K562 (cell line): ENCODE measurements around the gene ZNF865. TPM values are rescaled to one million over a fixed set of nuclear protein-coding genes. Genes with fewer than 3 reads are reported as not detected.

Source experiments
- ATAC-seq: fragments of 200-7000 bp; cut with Tn5 transposase; 3 replicates; pipeline ENCODE4 v1.9.1; 2020; ENCODE audit warnings: moderate library complexity
- BruUV-seq: library from RNA; stranded (reverse); fragments of 400-500 nt; replicated peaks from 2 replicates; lab custom pipeline; 2021; lab: Mats Ljungman, UMichigan
- CTCF ChIA-PET: fragments of 300-600 bp; formaldehyde crosslinking; extraction: SDS; loops from one replicate; lab custom pipeline; 2021; ENCODE audit warnings: low intra/inter-chr PET ratio; lab: Yijun Ruan, JAX
- POLR2A ChIA-PET: fragments of 300-600, 350-650 bp; sonication (Branson Sonifier 250); formaldehyde crosslinking; extraction: SDS; loops from one replicate; lab custom pipeline; 2021; ENCODE audit warnings: antibody characterized with exemption, inconsistent platforms; lab: Yijun Ruan, JAX
- DNase-seq, 4 experiments: peaks; one replicate each; pipeline versions ENCODE4 v3.0.0 to v3.0.0-alpha.2; 2011 to 2018; ENCODE audit warnings: low spot score in 3 of 4, mixed read lengths in 3 of 4; ENCODE audit errors: extremely low read depth in 1 of 4
- FAIRE-seq: peaks from 2 replicates; lab custom pipeline; 2011; peaks lifted over from hg19 to GRCh38; lab: Jason Lieb, UNC
- H2AFZ ChIP-seq: 2 replicates; pipeline ENCODE4 v1.6.0; 2011; ENCODE audit warnings: low read depth, low read length, control low read depth, inconsistent platforms
- H3K27ac ChIP-seq: fragments of 200-600 bp; 3 replicates; pipeline ENCODE4 v1.8.0; 2011; ENCODE audit warnings: low read depth, mild to moderate bottlenecking, control low read depth, inconsistent platforms, low read length, moderate library complexity, mixed read lengths; ENCODE audit errors: extremely low read depth
- H3K27me3 ChIP-seq, 2 experiments: fragments of 300-600 bp in 1 of 2; 2 replicates in 1 of 2; 3 replicates in 1 of 2; pipeline versions ENCODE4 v1.6.0 to v1.8.0; 2011; ENCODE audit warnings: inconsistent platforms in 2 of 2, low read length in 2 of 2, mild to moderate bottlenecking in 1 of 2, mixed read lengths in 1 of 2, moderate library complexity in 1 of 2; ENCODE audit not compliant: control insufficient read depth in 2 of 2, insufficient read depth in 2 of 2
- H3K36me3 ChIP-seq: fragments of 300-600 bp; 3 replicates; pipeline ENCODE4 v1.8.0; 2011; ENCODE audit warnings: mild to moderate bottlenecking, low read length, inconsistent platforms; ENCODE audit not compliant: control insufficient read depth, insufficient read depth
- H3K4me1 ChIP-seq, 2 experiments: fragments of 200-600 bp in 1 of 2; replicated peaks in 1 of 2; 2 replicates in 1 of 2; 3 replicates in 1 of 2; pipeline versions ENCODE4 v1.5.1 to v1.8.0; 2011; ENCODE audit warnings: inconsistent platforms in 2 of 2, low read length in 2 of 2, mild to moderate bottlenecking in 1 of 2, mixed read lengths in 1 of 2, moderate library complexity in 1 of 2; ENCODE audit not compliant: control insufficient read depth in 2 of 2, insufficient read depth in 2 of 2
- H3K4me2 ChIP-seq: 2 replicates; pipeline ENCODE4 v1.6.1; 2011; ENCODE audit warnings: low read length, control low read depth, inconsistent platforms, mixed read lengths; ENCODE audit not compliant: insufficient read depth
- H3K4me3 ChIP-seq: fragments of 200-600 bp; sonication (generic), shearing (Covaris generic); 2 replicates; pipeline ENCODE4 v1.5.1; 2016; ENCODE audit warnings: control low read depth, inconsistent platforms
- H3K79me2 ChIP-seq: fragments of 200-600 bp; 3 replicates; pipeline ENCODE4 v1.8.0; 2011; ENCODE audit warnings: low read length, inconsistent platforms; ENCODE audit not compliant: control insufficient read depth, insufficient read depth
- H3K9ac ChIP-seq, 2 experiments: 2 replicates each; pipeline versions ENCODE4 v1.6.0 to v1.6.1; 2011; ENCODE audit warnings: low read depth in 2 of 2, low read length in 2 of 2, control low read depth in 1 of 2, inconsistent platforms in 1 of 2, mild to moderate bottlenecking in 1 of 2, mixed read lengths in 1 of 2; ENCODE audit not compliant: insufficient read depth in 1 of 2
- H3K9me1 ChIP-seq: one replicate; pipeline ENCODE4 v1.6.0; 2011; ENCODE audit warnings: inconsistent platforms, mild to moderate bottlenecking, low read length, moderate library complexity; ENCODE audit not compliant: control insufficient read depth, insufficient read depth
- H3K9me3 ChIP-seq: replicated peaks from 2 replicates; pipeline ENCODE4 v1.5.1; 2011; ENCODE audit warnings: low read depth, low read length, inconsistent platforms; ENCODE audit not compliant: control insufficient read depth, insufficient read depth
- H4K20me1 ChIP-seq: replicated peaks from 2 replicates; pipeline ENCODE4 v1.6.1; 2011; ENCODE audit warnings: low read length, inconsistent platforms, mixed read lengths; ENCODE audit not compliant: control insufficient read depth, insufficient read depth
- ATF3 ChIP-seq, 2 experiments: fragments of 450-650 bp in 1 of 2; sonication (generic) in 1 of 2; formaldehyde crosslinking in 1 of 2; IDR thresholded peaks in 1 of 2; conservative IDR thresholded peaks in 1 of 2; 2 replicates each; pipeline versions ENCODE4 v1.6.1 to v1.8.1; 2016 to 2023; ENCODE audit warnings: mild to moderate bottlenecking in 2 of 2, moderate library complexity in 2 of 2, inconsistent platforms in 1 of 2, missing genetic modification reagents in 1 of 2
- E2F3 ChIP-seq: fragments of 250-450 bp; sonication (Bioruptor Pico); IDR thresholded peaks from 2 replicates; pipeline ENCODE4 v1.4.0; 2020; ENCODE audit warnings: mild to moderate bottlenecking
- HNRNPK ChIP-seq: fragments of 200-400 bp; formaldehyde crosslinking; IDR thresholded peaks from one replicate; pipeline ENCODE4 v1.6.1; 2018; ENCODE audit warnings: mild to moderate bottlenecking, low read depth, low read length; ENCODE audit not compliant: poor library complexity, severe bottlenecking
- KLF10 ChIP-seq: fragments of 250-450 bp; sonication (Bioruptor Pico); IDR thresholded peaks from 2 replicates; pipeline ENCODE4 v1.6.1; 2021; ENCODE audit warnings: matching md5 sums
- MLLT1 ChIP-seq, 2 experiments: fragments of 450-650 bp; IDR thresholded peaks; 2 replicates each; pipeline ENCODE4 v1.6.1; 2016
- PHF21A ChIP-seq: fragments of 450-650 bp; IDR thresholded peaks from 2 replicates; pipeline ENCODE4 v1.6.1; 2017; ENCODE audit warnings: low read depth, borderline replicate concordance
- POLR2AphosphoS5 ChIP-seq: IDR thresholded peaks from 2 replicates; pipeline ENCODE4 v1.6.1; 2011; ENCODE audit warnings: mild to moderate bottlenecking, low read depth, low read length, moderate library complexity; ENCODE audit not compliant: control insufficient read depth, insufficient read depth
- POLR3A ChIP-seq: IDR thresholded peaks from 2 replicates; pipeline ENCODE4 v1.6.1; 2011; ENCODE audit warnings: borderline replicate concordance, mild to moderate bottlenecking, moderate library complexity; ENCODE audit not compliant: insufficient read length, insufficient read depth; ENCODE audit errors: extremely low read depth
- ZFP36 ChIP-seq: fragments of 150-350 bp; IDR thresholded peaks from 2 replicates; pipeline ENCODE4 v1.6.1; 2018; ENCODE audit warnings: low read length, low read depth; ENCODE audit not compliant: partially characterized antibody
- ZFPM2 ChIP-seq: fragments of 250-450 bp; sonication (Bioruptor Pico); IDR thresholded peaks from 2 replicates; pipeline ENCODE4 v1.5.1; 2022; ENCODE audit warnings: mild to moderate bottlenecking
- ZNF133 ChIP-seq: fragments of 250-450 bp; sonication (Bioruptor Pico); IDR thresholded peaks from 2 replicates; pipeline ENCODE4 v1.4.0; 2020; ENCODE audit warnings: mild to moderate bottlenecking
- ZNF41 ChIP-seq: fragments of 250-450 bp; sonication (Bioruptor Pico); conservative IDR thresholded peaks from 2 replicates; pipeline ENCODE4 v1.4.0; 2020; ENCODE audit warnings: mild to moderate bottlenecking
- ZNF695 ChIP-seq: fragments of 450-650 bp; formaldehyde crosslinking; IDR thresholded peaks from 2 replicates; pipeline ENCODE4 v1.4.0; 2020; ENCODE audit warnings: mild to moderate bottlenecking, moderate library complexity
- ZNF764 ChIP-seq: fragments of 250-450 bp; sonication (Bioruptor Pico); IDR thresholded peaks from 2 replicates; pipeline ENCODE4 v1.4.0; 2020; ENCODE audit warnings: low read depth, mild to moderate bottlenecking, moderate library complexity
- WGBS: fragments of 100-300 bp; shearing (Covaris generic); methylation state at CpG from one replicate; pipeline ENCODE4 v1.1.6; 2016; ENCODE audit warnings: low coverage, mixed read lengths; ENCODE audit not compliant: insufficient coverage; ENCODE audit errors: missing lambda C conversion rate; 5-methylcytosine and 5-hydroxymethylcytosine counted together
- in situ Hi-C: fragments of 300-500 bp; cut with MboI; formaldehyde crosslinking; loops from 4 replicates; pipeline ENCODE4 v1.15.0; 2018; ENCODE audit warnings: inconsistent platforms, mixed read lengths
- intact Hi-C: fragments of 100-400 bp; cut with micrococcal nuclease; formaldehyde crosslinking; loops from 2 replicates; pipeline ENCODE4 v1.14.2; 2022
- polyA plus RNA-seq, 8 experiments: library from polyadenylated mRNA; depleted of rRNA in 4 of 8; stranded (reverse) in 5 of 8; unstranded in 3 of 8; fragments of >200 nt; fragmentation: Nextera tagmentation in 2 of 8; fragmentation: Illumina TruSeq in 1 of 8; extraction: Ambion mirVana in 2 of 8; extraction: Trizol in 1 of 8; gene quantifications; 2 replicates each; pipeline versions ENCODE4 v1.2.1 to v1.2.3, GENCODE V29; 2011 to 2014; ENCODE audit warnings: inconsistent platforms in 1 of 8, missing spikeins in 1 of 8
- total RNA-seq, 7 experiments: library from RNA; depleted of rRNA in 6 of 7; stranded (reverse); fragments of >200 nt in 6 of 7; fragmentation: Illumina TruSeq in 2 of 7; extraction: Trizol in 2 of 7; gene quantifications; 2 replicates each; pipeline versions ENCODE4 v1.2.1 to v1.2.3, GENCODE V29; 2011 to 2021; ENCODE audit warnings: low replicate concordance in 1 of 7

Gene ZNF865
- total and polyA plus RNA-seq, 9 of the 15 experiments (the other 6 are each of a cell fraction or from before 2014, with no cell fraction given) = 0.40 to 18.8 (median 1.6) TPM; not detected in 2

GRCh38 chr19:55590109-55590508 is 15.3 kb upstream of the ZNF865 start:
- FAIRE-seq = no peak
- H3K9me1 ChIP-seq = no peaks in the 10 kb centered on the region
- 0 out of 2 replicates have a peak, but pooled peaks cover 6% of the 10 kb centered on the region for H4K20me1 ChIP-seq
- H3K27ac ChIP-seq = no peak overlapping the region
- H3K9ac ChIP-seq = peak overlapping the region in 1 of 2 experiments; percentile 23; a peak in 1 of 4 replicates
- H3K9me3 ChIP-seq = peaks cover 3% of the 10 kb centered on the region; the same call in 1 of the 2 replicates
- H3K27me3 ChIP-seq = peaks cover under 1 to 2% of the 10 kb centered on the region in 2 experiments; a peak in 3 of 5 replicates
- H3K36me3 ChIP-seq = peaks cover 21% of the 10 kb centered on the region; the same call in 2 of the 3 replicates
- no TSS peak for BruUV-seq
- H3K4me2 ChIP-seq = no peak overlapping the region
- intact Hi-C loops = no loop called here
- no peak for ATAC-seq
- 39% methylated on average over 7 of the region's 7 CpGs for WGBS
- ChIA-PET CTCF (no interaction called here), POLR2A (no interaction called here)
- no peak for DNase-seq
- no peak overlapping the region for H2AFZ ChIP-seq
- H3K4me1 ChIP-seq = peaks cover 10 to 40% of the 10 kb centered on the region in 2 experiments; a peak in 3 of 5 replicates
- in situ Hi-C loops = no loop called here
- no peak overlapping the region for H3K4me3 ChIP-seq
- no peaks in the 10 kb centered on the region for H3K79me2 ChIP-seq
- TF ChIP-seq ZFP36 (peak; percentile 64), POLR2AphosphoS5 (no peak)

GRCh38 chr19:55590617-55591016 is 14.8 kb upstream of the ZNF865 start:
- Histone ChIP-seq H3K79me2 (no peaks in the 10 kb centered on the region), H3K4me2 (no peak overlapping the region), H3K27ac (no peak overlapping the region), H2AFZ (no peak overlapping the region), H3K4me1 (peaks cover 10 to 37% of the 10 kb centered on the region in 2 experiments; a peak in 3 of 5 replicates), H4K20me1 (0 out of 2 replicates have a peak, but pooled peaks cover 6% of the 10 kb centered on the region), H3K36me3 (peaks cover 26% of the 10 kb centered on the region; the same call in 2 of the 3 replicates), H3K27me3 (no peaks in the 10 kb centered on the region; a peak in 1 of 5 replicates), H3K9ac (no peak overlapping the region), H3K9me1 (no peaks in the 10 kb centered on the region), H3K4me3 (no peak overlapping the region), H3K9me3 (peaks cover 3% of the 10 kb centered on the region; the same call in 1 of the 2 replicates)
- DNase-seq (peak; percentile 59 to 83 (median 64)), ATAC-seq (peak; percentile 89), FAIRE-seq (peak; percentile 94)
- in situ Hi-C loops = no loop called here
- no TSS peak for BruUV-seq
- WGBS = 19% methylated on average over 10 of the region's 10 CpGs
- intact Hi-C loops = no loop called here
- ChIA-PET POLR2A (no interaction called here), CTCF (no interaction called here)
- TF ChIP-seq KLF10 (CRISPR knock-in tag) (no peak), ZNF41 (CRISPR knock-in tag) (no peak), ATF3 (IDR thresholded peaks at IDR 0.05) (no peak), ATF3 (CRISPR knock-in tag; conservative IDR thresholded peaks at IDR 0.05) (no peak), ZNF695 (CRISPR knock-in tag) (no peak), ZNF133 (CRISPR knock-in tag) (no peak), HNRNPK (no peak), PHF21A (no peak), POLR3A (no peak), MLLT1 (IDR thresholded peaks at IDR 0.05) (no peak), ZFPM2 (no peak), ZNF764 (CRISPR knock-in tag) (no peak), E2F3 (CRISPR knock-in tag) (no peak)
